Activated CD4-positive, alpha-beta T cell treated with anti-CD3 and anti-CD28 coated beads, Interleukin-2, amount 50 U/mL, for 24 hours (primary cell): ENCODE measurements around the gene RNF145.
A peak's percentile ranks its signal among the peaks of the same experiment; 100 is the strongest.

Source experiments
- DNase-seq, 2 donors: peaks; one replicate each; pipeline ENCODE4 v3.0.0-alpha.2; 2020; ENCODE audit warnings: low read depth in 1 of 2, low spot score in 1 of 2

Gene RNF145

DNA sequence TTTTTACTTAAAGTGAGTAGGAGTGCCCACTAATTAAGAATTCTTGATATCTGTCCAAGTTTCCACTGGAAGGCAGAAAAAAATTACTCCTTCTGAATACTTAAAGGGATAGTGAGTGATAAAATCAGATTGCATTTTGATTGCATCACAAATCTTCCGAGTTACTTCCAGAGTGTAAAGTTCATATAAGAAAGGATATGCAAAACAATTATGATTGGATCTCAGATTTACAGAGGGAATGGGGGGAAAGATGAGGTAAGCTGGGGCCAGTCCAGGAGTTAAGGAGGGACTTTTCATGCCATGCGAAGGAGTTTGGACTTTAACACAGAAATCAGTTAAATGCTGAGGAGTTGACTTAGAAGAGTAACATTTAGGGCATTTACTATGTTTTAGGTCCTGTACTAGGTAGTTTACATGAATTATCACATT lies 9.3 kb upstream of the RNF145 start:
- no peak for DNase-seq

DNA sequence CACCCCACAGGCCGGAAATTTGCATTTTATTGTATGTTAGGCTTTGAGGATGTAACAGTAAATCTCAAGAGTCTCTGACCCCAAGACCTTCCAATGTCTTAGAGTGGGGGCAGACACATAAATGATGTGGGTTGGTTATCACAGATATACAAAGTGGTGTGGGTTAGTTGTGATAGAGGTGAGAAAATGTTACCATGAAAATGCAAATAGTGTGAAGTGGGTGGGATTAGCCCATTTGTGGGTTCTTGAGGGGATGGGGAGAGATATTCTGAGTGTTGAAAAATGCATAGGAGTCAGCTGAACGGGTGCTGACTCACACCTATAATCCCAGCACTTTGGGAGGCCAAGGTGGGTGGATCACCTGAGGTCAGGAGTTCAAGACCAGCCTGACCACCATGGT lies 7.9 kb upstream of the RNF145 start:
- DNase-seq = no peak

DNA sequence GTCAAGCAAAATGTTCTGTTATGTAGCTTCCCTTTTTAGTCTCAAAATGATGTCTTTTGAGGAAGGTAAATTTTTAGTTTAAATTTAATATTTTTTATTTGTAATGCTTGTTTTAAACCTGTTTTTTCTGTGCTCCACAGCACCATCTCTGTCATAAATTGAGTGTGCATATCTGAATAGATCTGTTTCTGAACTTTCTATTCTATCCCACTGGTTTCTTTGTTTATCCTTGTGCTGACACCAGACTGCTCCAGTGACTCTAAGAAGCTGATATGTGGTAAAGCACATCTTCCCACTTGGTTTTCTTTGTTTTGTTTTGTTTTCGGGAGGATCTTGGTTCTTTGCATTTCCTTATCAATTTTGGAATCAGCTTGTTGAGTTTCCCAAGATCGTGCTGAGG lies 7.1 kb upstream of the RNF145 start:
- DNase-seq = no peak

DNA sequence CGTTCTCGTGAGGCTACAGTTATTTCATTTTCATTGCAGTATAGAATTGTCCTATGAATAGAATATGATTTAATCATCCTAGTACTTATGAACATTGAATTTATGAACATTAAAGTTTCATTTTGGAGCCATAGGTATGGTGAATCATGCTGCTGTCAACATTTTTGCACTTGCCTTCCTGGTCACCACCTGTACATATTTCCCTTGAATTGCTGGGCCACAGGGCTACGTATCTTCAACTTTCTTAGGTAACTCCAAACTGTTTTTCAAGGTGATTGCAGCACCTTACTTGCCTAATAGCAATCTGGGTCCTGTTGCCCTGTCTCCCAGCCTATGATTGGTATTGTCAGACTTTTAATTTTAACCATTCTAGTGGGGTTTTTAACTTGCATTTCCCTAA lies 6.5 kb upstream of the RNF145 start:
- no peak for DNase-seq

DNA sequence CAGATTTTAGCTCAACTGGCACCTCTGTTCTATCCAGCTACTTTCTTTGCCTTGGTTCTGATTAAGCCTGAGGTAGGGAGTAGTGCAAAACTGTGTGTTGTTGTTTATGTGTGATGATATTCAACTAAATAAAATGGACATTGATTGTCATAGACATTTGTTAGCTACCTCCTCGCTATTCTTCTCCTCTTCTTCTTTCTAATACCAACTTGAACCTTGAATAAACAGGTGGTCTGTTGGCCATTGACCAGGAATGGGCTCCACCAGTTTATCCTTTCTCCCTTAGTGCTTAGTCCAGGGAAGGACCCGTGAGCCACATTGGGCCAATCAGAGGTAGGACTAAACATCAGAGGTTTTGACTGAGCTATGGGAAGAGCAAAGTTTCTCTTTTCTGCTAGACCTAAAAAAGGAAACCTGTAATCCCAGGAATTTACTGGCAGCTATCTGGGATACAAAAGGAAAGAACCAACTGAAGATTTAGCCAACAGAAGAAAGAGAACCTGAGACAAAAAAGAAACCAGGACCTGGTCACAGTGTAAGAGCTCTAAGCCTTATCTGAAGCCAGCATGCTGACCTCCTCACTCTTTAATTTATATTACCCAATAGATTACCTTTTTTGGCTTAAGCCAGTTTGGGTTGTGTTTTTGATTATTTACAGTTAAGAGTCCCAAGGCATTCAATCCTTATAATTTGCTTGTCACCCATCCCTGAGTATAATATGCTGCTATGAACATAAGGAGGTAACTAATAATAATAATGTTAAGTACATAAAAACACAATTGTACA lies 5.3 kb upstream of the RNF145 start:
- DNase-seq = no peak

DNA sequence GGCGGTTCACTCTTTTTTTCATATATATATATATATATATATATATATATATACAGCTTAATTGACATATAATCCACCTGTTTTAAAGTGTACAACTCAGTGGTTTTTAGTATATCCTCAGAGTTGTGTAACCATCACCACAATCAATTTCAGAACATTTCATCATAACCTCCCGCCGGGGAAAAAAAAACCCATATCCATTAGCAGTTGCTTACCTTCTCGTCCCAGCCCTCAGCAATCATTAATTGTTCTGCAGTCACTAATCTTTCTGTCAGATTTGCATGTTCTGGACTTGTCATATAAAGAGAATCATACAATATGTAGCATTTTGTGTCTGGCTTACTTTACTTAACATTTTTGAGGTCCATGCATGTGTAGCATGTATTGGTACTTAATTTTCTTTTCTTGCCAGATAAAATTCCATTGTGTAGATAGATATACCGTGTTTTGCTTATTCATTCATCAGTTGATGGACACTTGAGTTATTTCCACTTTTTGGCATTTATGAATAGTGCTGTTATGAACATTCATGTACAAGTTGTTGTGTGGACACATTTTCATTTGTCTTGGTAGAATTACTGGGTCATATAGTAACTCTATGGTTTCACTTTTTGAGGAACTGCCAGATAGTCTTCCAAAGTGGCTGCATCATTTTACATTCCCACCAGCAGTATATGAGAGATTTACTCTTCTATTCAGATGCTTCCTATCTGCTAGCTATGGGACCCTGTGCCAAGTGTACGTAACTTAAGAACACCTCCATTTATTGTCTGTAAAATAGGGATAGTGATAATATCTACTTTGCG lies 3.5 kb upstream of the RNF145 start:
- DNase-seq = no peak

DNA sequence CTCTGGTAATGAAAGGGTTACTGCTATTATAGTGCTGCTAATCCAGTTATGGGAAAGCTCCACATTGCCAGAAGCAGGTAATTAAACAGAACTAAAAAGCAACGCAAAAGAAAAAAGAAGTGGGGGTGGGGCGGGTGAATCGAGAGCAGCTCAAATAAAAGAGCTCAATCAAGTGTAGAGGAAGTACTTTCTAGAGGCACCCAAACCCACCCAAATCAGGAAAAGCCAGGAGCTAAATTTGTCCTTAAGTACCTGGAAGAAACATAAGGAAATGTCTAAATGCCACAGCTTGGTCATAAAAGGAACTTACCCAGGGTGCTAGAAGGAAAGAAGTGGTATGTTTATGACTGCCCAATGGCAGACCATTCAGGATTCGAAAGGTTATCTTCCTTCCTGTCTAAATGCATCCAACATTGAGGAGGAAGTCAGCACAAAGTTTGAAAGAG lies 2.4 kb upstream of the RNF145 start:
- no peak for DNase-seq

DNA sequence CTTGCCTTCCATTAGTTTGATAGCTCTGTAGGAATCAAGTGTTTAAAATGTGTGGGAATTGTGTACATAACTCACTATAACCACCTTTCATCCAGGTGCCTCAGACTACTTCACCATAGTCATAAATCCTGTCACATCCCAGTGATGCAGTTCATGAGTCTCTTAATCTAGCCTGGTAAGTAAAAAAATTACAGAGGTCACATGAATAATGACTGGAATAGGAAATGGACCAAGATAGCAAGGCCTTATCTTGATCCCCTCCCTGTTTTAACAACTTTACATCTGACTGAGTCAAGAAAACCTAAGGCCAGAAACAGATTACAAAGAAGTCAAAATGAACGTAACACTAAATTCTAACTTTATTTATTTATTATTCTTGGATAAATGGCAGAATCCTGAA lies 1.5 kb upstream of the RNF145 start:
- DNase-seq = no peak

DNA sequence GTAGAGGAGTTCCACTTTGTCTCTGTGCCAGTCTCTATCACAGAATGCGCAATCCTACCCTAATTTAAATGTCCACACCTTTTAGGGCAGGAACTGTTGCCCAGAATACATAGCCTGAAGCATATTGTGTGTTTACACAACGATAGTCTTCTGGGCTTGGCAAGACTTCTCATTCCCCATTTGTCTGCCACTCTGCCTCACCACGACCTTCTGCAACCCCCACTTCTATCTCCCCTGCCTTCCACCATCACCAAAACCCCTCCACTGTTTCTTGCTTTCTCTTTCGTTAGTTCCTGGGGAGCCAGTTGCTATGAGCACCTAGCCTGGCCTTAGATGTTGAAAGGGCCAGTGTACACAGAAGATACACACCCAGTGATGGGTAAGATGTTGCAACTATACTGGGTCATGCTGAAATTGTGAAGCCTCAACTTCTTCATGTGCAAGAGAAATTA lies 883 bp upstream of the RNF145 start:
- DNase-seq = no peak

DNA sequence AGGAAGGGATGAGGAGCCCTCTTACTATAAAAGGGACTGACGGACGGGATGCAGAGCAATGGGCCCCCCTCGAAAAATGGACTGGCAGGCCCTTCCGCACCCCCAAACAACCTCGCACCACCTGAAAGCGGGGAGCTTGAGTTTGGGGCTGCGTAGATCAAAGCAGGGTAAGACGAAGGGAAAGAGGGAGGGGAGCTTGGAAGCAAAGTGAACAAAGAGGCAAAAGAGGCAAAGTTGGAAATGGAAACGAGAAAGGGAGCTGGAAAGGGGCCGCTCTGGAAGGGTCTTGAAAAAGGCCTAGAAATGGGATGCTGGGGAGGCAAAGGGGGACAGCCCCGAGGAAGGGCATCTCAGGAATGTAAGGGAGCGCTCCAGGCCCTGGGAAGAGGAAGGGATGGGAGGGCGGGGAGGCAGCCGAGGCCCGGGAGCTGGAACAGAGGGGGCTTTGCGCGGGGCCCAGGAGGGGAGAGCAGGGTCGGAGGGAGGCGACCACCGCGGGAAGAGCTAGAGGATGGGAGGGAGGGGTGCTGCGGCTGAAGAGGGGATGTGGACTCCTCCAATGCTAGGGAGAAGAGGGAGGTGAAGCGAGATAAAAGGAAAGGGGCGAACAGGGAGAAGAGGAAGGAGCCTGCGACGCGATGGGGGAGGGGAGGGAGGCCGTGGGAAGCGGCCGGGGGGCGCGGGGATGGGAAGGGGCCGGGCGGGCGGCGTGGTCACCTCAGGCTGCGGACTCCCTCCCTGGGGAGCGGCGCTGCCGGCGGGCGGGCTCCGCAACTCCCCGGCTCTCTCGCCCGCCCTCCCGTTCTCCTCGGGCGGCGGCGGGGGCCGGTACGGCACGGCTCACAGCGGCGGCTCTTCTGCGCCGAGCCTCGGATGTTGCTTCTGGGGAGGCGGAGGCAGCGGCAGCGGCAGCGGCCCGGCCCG lies 577 bp downstream of the RNF145 start:
- no peak for DNase-seq

DNA sequence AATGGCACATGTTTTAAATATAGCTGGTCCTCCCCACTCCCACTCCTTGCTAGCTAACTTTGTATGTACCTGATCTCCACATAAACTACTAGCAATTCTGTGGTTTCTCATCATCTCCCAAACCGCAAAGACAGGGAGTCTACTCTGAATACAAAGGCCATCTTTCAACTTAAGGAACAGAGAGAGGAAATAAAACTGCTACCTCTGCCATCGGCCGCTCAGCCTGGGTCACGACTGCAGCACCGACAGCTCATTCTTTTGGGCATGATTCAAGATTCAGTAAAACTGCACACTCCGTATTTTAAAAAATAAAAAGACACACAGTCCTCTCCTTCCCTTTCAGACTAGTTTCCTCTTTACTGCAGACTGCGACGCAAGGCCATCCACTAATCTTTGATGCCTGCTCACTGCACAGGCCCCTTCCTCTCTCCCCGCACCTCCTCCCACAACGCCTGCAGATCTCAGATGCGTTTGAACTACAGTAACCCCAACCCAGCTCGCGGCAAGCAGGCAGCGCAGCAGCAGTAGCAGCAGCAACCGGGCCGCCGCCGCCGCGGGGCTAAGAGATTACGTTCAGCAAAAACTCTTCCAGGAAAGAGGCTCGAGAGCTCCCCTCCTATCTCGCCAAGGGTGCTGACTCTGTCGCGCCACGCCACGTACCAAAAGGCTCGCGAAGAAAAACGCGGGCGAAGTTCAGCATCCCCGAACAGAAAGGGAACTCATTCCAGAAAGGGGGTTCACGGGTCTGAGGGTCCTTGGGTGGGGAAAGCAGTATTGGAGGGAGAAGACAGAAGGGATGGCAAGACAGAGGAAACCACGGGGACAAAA lies 1.5 kb downstream of the RNF145 start:
- DNase-seq = peak; percentile 52 to 77

DNA sequence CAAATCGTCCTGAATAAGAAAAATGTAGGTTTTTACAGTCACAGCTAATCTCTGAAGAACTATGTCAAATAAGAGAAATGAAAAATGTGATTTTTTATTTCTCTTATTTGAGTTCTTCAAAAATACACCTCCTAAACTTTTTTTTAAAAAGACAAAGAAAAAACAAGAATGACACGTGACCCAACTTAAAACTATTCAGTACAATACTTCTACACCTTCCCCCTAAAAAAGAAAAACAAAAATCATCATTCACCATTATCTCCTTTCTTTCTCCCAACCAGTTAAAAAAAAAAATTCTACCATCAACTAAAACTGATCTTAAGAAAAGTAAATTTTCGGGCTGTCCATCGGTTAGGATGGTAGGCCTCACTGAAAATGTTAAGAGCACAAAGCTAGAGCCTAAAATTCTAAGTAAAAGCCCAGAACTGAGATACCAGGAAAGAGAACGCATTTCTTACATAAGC lies 2.1 kb downstream of the RNF145 start:
- DNase-seq = no peak

DNA sequence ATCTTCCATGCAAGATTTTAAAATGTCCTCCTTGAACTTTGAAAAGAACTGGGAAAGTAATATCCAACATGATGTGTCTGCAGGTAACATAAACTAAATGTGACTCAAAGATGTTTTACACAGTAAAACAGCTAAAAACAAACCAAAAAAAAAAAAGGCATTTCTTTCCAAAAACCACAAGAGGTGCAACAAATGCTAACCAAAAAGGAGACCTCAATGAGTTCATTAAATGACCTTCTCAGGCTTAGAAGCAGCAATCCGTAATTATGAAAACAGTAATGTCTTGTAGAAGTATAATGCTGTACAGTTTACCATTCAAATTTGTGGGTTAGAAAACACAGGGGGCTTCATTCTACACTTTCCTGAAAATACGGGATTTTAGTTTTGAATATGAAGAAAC lies 2.5 kb downstream of the RNF145 start:
- DNase-seq = no peak

DNA sequence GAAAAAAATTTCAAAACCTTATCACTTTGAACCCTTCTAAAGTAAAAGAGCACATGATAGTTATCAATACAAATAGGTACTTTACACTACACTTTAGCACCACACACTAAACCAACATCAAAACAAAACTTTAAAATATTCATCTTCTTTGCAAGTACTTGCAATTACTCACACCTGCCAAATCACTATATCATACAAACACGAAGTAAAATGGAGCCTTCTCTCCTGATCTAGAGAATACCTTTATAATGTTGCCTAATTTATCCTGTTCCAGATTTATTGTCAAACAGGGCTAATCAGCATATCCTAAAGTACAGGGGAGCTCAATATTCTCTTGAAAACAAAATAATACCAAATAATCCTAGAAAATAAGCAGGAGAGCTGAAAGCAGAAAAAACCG lies 3.0 kb downstream of the RNF145 start:
- DNase-seq = no peak

DNA sequence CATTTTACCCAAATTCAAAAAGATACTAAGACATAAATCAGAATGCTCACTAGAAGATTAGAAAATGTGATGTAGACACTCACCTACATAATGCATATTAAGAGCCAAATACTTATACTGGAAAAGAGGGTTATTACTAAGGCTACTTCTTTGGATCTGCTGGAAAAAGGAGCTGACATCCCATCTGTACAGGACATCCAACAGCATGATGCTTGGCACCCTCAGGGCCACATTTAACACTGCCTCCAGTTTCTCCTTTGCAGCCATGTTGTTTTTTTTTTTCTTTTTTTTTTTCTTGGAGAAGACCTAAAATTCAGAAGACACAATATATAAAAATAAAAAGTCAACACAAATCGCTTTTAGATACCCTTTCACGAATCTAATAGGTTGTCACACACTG lies 6.0 kb downstream of the RNF145 start:
- DNase-seq = no peak

DNA sequence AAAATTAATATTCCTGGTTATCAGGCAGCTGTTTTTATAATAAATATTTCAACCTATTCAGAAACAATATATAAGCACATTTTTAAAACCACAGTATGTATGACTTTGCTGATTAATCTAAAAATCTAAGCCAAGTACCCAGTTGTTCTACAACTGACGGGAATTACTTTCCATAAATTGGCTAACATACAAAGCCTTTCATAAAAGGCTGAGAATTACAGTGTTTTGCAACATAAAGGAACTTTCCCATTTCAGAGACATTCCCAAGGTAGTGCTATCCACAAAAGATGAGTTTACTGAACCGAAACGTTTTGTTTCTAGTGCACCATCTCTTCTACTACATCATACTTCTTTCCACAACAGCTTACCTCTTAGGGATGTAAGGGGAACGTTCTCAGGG lies 7.2 kb downstream of the RNF145 start:
- no peak for DNase-seq

DNA sequence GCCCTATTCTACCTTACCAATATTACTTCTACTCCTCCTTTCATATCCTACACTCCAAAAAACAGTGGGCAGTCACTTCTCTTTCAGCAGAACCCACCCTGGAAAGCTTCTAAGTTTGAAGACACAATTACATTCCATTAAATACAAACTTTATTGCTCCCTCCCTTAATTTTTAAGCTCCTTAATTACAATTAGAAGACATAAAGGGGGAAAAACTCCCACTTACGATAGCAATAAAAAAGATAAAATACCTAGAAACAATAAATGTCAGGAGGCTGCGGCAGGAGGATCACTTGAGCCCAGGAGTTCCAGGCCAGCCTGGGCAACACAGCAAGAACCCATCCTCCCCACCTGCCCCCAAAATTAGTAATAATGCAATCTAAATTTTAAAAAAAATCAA lies 9.6 kb downstream of the RNF145 start:
- no peak for DNase-seq

DNA sequence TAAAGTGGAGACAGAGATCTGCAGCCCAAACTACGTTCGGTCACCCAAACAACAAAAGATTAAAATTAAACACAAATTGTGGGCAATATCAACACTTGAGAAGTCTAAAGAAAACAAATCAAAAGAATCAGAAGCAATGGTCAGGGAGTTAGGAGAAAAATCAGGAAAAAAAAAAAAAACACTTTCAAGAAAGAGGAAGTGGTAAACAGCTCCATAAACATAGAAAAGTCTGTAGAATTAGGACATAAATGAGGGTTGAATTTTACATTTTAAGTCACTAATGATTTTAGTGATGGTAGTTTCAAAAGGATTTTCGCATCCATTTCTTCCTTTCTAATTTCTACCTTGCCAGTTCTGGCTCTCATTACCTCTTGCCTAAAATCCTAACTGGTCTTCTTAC lies 10.1 kb downstream of the RNF145 start:
- no peak for DNase-seq

DNA sequence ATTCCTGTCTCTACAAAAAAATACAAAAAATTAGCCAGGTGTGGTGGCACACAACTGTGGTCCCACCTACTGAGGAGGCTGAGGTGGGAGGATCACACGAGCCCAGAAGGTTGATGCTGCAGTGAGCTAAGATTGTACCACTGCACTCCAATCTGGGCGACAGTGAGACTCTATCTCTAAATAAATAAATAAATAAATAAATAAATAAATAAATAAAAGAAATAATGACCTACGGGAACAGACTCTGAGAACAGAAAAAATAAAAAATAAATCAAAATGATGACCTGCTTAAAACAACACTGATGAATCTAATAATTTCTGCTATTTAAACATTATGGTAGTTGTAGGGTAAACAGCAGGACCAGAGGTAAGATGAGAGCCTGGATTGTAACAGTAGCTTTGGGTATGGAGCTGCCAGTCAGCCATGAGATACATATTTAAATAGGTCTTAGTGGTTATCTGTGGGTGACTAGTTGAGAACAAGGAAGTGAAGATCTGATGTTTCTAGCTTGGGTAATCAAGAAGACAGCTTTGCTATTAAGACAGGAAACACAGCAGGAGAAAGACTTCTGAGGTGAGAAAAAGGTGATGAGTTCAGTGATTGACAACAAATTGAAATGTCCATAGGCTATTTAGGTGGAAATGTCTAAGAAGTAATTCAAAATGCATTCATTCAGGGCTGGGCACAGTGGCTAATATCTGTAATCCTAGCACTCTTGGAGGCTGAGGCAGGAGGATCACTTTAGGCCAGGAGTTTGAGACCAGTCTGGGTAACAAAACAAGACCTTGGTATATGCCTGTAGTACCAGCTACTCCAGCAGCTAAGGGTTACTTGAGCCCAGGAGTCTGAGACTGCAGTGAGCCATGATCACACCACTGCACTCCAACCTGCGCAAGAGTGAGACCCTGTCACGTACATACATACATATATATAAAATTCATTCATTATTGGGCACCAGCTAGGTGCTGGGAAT lies 11.0 kb downstream of the RNF145 start:
- DNase-seq = no peak
